ENCODE measurements around the gene MYO18B.

The MYO18B gene

DNA sequence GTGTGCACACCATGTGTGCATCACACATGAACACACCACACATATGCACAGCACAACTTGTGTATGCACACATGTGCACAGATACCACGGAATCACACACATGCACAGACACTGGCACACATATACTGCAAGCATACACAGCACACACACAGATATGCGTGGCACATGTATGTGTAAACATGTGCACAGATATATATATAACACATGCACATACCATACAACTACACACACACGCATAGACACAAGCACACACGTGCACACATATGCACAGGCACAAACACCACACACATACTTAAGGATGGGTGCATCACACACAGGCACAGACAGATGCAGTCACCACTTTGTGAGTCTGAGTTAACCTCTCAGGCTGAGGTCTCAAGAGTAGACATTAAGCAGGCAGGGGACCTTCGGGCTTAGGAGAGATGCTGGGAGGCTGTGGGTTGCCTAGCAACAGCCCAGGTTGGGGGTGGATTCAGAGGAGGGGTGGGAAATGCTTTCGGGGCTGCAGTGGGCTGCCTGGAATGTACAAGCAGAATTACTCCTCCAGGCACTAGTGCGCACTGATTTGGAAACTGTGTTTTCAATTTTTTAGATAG is 82.9 kb downstream of the MYO18B start:
- DNase-seq (ENCODE audit: low read depth): no peak

DNA sequence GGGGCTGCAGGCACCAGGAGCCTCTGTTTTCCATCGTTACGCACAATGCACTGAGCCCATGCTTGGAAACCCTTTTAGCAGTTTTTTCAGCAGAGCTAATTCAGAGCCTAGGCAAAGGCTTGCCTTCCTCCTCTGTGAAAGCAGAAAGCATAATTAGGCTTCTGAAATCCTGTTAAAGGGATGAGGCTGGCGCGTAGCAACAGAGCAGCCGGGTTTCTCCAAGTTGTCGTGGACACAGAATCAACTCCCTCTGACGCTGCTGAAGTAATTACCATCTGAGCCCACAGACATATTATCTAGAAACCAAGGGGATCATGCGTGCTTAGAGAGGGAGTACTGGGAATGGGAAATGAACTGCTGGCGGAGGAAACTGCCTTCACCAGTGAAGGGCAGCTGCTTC is 85.4 kb downstream of the MYO18B start:
- DNase-seq (ENCODE audit: low read depth): no peak

DNA sequence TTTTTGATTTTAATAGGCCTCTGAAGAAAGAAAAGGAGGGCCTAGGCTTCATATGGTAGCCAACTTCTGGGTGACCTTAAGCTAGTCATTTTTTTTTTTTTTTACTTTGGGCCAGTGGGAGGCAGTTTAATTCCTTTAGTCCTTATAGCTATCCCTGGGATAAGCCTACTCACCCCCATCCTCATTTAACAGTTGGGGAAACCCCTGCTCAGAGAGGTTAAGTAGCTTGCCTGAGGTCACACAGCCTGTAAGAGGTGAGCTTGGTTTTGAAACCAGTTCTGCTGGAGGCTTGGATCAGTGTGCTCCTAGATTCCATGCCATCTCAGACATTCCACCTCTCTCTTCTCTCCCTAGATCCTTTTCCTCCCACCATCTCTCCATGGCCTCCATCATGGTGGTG is 86.4 kb downstream of the MYO18B start:
- DNase-seq (ENCODE audit: low read depth): no peak

DNA sequence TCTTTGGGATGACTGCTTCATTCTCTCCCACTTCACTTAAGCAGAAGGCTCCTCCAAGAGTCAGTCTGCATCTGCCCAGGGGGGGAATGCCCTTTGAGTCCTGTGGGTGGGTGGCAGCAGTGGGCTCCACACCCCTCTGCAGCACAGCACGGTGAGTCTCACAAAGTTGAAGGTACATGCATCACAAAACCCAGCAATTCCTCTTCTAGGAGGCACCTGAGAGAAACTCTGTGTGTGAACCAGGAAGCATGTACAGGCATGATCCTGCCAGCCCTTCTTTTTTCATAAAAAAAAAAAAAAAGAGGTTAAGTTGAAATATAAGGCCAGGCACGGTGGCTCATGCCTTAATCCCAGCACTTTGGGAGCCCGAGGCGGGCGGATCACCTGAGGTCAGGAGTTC is 87.2 kb downstream of the MYO18B start:
- no peak for DNase-seq (ENCODE audit: low read depth)

DNA sequence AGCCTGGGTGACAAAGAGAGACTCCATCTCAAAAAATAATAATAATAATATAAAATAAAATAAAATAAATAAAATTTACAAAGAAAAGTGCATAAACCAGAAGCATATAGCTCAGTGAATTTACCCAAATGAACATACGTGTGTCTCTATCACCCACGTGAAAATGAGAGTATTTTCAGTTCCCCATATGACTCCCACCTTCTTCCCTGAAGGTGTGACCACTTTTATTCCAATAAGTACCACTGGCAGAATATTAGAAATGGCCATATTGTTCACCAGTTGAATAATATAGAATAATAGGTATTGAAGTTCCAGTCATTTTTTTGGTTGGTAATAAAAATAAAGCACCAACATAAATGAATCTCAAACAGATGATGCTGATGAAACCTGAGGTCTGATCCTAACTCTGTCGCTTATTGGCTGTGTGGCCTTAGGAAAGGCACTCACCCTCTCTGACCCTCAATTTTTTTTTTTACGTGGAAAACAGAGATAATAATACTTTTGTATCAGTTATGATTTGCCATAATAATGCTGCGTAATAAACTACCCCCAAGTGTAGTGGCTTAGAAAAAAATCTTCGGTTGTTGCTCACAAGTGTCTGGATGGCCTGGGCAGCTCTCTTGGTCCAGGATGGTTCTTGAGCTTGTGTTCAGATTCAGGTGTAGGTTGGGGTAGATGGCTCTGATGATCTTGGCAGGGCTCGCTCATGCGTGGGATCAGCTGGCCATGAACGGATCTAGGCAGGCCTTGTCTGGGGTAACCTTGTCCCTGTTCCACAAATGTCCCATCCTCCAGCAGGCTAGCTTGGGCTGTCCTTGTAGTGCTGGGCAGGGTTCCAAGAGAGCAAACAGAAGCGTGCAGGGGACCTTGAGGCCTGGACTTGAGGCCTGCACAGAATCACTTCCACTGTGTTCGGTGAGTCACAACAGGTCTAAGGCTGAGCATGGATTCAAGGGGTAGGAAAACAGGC is 88.1 kb downstream of the MYO18B start:
- DNase-seq (ENCODE audit: low read depth): no peak

DNA sequence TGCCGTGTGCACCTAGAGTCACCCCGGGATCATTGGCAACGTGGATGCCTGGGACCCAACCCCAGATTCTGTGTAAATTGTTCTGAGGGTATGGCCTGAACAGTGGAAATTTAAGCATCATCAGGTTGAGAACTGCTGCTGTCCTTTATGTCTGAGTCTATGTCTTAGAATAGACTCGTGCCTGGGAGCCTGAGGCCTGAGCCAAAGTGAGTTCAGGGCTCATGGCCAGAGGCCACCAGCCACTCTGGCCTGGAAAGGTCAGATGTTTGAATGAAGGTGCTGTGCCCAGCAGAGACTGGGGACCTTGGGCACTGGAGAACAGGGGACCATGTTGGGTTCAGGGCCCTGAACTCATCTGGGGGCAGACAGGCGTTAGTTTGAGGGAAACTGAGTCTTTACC is 91.1 kb downstream of the MYO18B start:
- DNase-seq (ENCODE audit: low read depth): no peak

DNA sequence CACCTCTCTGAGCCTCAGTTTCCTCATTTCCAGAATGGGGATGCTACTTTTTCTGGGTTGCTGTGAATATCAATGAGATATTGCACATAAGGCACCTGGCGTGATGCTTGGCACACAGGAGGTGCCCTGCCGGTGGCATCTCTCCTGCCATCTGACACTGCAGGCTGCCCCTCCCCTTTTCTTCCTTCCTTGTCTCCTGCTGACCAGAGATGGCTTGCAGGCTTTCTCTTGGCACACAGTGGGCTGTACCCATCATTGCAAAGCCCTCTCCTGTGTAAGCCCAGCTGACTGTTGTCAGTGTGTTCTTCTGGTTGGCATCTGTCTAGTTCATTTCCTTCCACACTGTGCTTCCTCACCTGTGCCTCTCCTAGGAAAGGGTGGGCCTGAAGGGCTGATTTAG is 91.7 kb downstream of the MYO18B start:
- DNase-seq (ENCODE audit: low read depth): no peak

DNA sequence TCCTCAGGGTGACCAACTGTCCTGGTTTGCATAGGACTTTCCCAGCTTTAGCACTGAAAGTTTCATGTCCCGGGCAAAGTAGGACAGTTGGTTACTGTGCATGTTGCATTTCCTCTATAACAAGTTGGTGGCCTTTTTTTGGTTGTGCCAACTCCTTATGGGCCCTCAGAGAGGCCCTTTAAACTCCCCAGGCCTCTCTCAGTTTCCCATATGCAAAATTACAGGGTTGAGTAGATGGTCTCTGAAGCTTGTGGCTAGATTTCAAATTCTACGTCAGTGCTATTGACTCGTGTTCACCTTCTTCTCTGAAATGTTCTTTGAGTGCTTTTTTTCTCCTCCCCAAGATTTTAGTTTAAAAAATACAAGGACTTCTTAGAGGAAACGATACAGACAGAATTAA is 92.5 kb downstream of the MYO18B start:
- no peak for DNase-seq (ENCODE audit: low read depth)

DNA sequence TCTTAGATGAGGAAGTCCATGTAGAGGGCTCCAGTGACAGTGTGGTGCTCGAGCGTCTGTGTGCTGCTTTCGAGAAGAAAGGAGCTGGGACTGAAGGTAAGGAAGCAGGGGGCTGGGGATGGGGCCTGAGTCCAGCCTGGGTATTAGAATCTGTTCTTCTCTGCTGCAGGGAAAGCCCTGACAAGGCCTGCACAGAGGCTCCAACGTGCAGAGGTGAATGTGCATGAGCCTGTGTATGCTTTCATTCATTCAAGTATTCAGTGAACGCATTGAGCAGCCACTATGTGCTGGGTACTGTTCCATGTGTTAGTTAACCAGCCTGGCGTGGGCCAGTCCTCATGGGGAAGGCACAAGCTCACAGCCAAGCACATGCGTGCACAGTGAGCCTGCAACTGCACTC is 93.4 kb downstream of the MYO18B start:
- DNase-seq (ENCODE audit: low read depth): no peak

DNA sequence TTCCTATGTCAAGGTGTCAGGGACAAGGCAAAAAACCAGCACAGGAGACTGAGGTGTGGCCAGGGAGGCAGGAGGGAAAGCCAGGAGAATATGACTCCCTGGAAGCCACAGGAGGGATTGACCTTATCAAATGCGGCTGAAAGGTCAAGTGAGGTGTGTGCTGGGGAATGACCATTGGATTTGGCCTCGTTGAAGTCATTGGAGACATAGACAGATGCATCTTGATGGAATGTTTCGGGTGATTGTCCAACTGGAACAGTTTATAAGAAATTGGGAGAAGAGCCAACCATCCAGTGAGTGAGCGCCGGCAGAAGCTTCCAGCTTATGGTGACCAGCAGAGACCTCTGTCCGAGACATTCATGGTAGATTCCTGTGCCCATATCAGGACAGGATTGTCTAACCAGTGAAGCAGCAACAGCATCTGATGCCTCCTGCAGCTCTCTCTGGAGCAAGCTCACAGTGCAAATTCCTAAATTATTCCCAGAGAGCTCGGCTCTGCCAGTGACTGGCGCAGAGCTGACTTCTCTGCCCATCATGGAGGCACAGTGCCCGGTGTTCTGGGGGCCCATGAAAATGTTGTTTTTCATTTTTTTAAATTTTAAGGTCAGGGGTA is 95.4 kb downstream of the MYO18B start:
- DNase-seq (ENCODE audit: low read depth): no peak

DNA sequence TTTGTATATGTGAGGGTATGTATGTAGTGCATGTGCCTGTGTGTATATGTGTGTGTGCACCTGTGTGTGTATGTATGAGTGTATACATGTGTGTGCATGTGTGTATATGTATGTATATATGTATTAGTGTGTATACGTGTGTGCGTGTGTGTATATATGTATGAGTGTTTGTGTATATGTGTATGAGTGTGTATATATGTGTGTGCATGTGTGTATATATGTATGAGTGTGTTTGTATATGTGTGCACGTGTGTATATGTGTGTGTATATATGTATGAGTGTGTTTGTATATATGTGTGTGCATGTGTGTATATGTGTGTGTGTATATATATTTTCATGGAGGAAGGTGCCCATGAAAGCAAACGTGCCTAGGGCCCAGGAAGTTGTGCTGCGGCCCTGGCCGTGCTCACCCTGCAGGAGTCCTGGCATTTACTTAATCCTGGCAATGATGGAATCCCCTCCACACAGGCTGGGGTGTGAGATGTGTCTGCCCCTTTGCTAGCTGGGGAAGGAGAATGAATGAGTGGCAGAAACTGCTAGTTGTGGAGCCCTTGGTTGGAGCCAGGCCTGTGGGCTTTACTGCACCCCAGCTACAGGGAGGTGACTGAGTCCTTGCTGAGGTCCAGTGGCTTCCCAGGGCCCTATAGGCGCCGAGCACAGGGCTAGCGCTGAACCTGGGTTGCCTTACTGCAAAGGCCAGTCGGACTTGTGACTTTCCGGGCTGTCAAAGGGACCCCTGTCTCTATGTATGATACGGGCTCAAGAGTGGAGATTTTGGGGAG is 97.2 kb downstream of the MYO18B start:
- no peak for DNase-seq (ENCODE audit: low read depth)

DNA sequence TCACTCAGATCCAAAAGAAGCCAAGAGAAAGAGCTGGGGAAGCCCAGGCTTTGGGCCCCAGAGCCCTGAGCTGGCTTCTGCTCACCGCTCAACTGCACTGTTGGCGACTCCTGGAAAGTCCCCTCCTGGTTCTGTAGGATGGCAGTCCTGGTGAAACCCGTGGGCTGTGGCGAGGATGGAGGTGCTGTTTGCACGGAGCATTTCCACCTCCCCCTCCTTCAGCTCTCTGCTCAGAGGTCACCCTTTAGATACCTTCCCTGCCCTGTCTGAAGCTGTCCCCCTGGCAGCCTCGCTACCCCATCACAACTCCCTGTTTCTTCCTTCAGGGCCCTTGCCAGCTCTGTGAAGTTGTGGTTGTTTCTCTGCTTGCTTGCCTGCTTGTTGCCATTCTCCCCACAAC is 97.8 kb downstream of the MYO18B start:
- DNase-seq (ENCODE audit: low read depth): no peak

DNA sequence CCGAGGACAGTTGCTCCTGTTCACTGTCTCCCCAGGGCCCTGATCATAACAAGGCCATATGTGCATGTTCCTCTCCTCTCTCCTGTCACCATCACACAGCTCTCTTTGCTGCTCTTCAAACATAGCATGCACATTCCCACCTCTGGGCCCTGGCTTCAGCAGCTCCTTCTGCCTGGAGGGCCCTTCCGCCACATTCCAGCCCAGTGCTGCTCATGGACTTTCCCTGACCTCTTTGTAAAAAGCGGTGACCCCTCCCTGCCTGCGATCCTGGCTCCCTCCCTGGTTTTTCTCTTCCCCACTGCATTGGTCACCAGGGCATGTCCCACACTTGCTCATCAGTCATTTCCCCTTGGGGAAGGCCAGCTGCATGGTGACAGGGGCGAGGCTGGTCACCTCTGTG is 98.2 kb downstream of the MYO18B start:
- DNase-seq (ENCODE audit: low read depth): no peak

DNA sequence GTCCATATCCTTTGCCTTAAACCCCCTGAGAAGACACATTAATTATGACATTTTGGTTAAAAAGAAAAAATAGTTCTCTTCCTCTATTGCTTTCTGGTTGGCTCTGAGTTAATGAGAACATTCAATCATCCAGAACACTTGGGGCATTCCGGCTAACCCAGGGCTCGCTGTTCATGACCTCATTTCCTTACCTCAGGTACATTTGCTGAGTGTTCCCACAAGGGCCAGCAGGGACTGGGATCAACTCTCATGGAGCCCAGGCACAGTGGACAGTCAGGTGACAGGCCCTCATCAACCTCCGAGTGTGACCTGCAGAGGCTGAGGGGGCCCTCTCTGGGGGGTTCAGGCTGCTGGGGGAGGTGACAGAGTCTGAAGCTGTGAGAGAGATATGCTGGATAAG is 98.9 kb downstream of the MYO18B start:
- DNase-seq (ENCODE audit: low read depth): no peak

DNA sequence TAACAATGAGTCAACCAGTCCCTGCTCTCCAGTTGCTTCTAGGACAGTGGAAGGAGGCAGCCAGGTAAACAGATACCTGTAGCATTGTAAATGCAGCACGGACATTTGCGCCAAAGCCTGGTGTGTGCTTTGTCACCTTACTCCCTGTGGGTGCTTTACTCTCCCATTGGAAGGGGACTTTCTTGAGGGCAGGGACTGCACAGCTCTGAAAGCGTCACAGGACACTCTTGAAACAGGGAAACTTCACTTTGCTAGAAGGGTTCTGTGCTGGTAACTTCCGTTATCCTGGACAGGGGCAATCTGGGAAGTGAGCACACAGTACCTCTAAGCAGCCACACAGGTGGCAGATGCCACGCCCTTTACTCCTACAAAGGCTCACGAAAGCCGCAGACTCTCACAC is 99.8 kb downstream of the MYO18B start:
- no peak for DNase-seq (ENCODE audit: low read depth)

DNA sequence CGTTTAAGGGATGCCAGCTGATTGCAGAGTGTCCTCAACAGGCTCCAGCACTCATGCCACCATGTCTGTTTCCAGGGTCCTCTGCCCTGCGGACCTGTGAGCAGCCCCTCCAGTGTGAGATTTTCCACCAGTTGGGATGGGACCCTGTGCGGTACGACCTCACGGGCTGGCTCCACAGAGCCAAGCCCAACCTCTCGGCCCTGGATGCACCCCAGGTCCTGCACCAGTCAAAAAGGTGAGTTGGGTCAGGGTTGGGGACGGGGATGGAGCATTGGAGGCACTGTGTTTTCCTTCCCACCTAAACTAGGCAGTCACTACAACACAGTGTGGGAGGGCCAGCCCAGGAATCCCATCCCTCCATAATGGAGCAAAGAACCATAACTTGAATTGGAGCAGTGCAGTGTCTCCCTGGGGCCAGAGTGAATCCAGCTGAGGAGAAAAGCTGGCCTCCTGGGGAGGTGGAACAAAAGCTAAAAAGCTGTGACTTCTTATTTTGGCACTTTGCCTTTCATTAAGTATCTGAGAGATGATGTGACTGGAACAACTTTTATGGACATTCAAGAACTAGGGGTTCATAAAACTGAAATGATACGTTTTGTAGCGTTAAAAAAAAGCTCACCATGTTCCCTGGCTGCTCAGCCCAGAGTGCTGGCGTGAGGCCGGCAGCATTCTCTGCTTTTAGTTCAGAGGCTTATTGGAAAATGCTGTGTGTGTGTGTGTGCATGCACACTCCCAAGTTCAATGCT is 101.8 kb downstream of the MYO18B start:
- DNase-seq (ENCODE audit: low read depth): no peak

DNA sequence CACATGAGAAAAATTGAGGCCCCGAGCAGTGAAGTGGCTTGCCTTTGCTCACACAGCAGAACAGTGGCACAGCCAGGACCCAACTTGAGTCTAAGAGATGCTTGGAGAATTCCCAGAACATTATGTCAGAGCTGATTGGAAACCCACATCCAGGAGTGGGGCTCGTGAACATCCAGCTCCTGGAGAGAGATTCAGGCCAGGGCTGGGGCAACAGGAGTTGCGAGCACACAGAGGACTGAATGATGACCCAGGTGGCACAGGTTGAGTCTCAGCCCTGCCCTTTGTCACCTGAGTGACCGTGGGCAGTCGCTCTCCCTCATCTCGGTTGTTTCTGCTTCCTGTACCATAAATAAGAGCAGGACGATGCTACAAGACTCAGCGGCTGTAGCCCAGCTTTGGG is 102.6 kb downstream of the MYO18B start:
- DNase-seq (ENCODE audit: low read depth): no peak

DNA sequence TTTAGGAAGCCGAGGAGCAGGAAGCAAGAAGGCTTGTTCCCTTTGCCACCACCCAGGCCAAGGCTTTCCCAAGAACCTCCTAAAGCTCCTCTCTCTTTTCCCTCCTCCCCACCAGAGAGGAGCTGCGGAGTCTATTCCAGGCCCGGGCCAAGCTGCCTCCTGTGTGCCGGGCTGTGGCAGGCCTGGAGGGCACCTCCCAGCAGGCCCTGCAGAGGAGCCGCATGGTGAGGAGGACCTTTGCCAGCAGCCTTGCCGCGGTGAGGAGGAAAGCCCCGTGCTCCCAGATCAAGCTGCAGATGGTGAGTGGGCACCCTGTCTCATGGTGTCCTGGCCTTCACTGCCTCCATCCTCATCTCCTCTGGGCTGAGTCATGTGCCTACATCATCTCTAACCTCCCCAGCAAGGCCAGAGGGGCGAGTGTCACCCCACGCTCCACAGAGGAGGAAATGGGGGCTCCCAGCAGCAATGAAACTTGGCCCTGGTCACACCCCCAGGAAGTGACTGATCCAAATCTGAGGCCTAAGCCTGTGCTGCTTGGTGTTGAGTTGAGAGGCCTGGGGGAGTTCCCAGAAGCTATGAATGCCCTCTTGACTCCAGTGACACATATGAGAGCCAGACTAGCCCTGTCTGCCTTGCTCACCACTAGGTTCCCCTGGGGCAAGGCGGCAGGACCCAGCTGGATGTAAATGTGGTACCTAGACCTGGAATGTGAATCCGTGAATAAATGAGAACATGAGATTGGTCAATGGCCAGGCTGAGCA is 104.2 kb downstream of the MYO18B start:
- DNase-seq (ENCODE audit: low read depth): no peak

DNA sequence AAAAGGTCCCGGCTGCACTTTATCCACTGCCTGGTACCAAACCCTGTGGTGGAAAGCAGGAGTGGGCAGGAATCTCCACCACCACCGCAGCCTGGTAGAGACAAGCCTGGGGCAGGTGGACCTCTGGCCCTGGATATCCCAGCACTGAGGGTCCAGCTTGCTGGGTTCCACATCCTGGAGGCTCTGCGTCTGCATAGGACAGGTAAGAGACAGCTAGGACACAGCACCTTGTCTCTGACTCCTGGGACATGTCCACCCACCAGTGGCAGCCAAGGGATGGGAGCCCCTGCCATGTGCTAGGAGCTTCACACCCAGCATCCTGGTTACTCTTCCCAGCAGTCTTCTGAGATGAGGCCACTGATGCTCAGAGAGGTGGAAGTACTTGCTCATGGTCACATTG is 105.5 kb downstream of the MYO18B start:
- DNase-seq (ENCODE audit: low read depth): no peak

DNA sequence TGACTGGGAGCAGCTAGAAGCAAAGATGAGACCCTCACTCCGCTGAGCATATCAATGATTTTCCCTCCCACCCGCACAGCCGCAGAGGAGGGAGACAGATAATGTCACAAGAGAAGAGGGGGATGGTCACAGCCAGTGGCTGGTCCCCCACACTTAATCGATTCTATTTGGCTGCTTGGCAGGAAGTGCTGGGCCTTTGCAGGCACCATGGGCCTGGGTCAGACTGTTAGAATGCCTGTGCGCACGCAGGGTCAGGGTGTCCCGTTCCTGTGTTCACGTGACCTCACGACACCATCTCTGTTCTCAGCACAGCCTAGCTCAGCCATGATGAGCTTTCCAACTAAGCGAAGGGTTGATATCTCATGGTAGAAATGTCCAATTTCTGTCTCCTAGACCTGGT is 107.0 kb downstream of the MYO18B start:
- DNase-seq (ENCODE audit: low read depth): no peak

DNA sequence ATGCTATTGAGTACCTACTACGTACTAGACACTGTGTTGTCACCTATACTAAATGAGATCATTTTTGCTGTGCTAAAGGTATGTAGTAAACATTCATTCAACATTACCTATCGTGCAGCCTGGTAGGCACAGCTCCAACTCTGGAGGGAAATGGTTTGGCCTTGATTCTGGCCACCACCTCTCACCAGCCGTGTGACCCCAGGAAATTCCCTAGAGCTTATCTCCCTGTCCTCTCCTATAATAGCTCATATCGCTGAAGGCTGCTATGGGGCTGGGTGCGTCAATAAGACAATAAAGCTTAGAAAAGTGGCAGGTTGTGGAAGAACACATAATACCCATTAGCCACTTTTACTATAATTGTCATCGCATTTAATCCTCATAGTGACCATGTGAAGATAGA is 107.5 kb downstream of the MYO18B start:
- DNase-seq (ENCODE audit: low read depth): no peak

Measured in amniotic epithelial cell (primary cell).